ENCODE data around the gene TTN.
A peak's percentile ranks its signal among the peaks of the same experiment; 100 is the strongest.

The TTN gene

GRCh38 chr2:178829981-178830380 is 22.8 kb upstream of the TTN start (continued):
- TF ChIP-seq ZC3H10 (CRISPR knock-in tag; IDR thresholded peaks at IDR 0.05): no peak
- no peak for TF ChIP-seq SNAI2 (CRISPR knock-in tag; IDR thresholded peaks at IDR 0.05)
- no peak for TF ChIP-seq ARNTL (CRISPR knock-in tag; IDR thresholded peaks at IDR 0.05; ENCODE audit: borderline replicate concordance, low read depth)

GRCh38 chr2:178829299-178829960 is 22.2 kb upstream of the TTN start:
- ATAC-seq: peak; percentile 38; the same call in 1 of the 3 replicates
- no peak for TF ChIP-seq ZNF8 (CRISPR knock-in tag; IDR thresholded peaks at IDR 0.05)
- TF ChIP-seq ZC3H10 (CRISPR knock-in tag; IDR thresholded peaks at IDR 0.05): no peak
- TF ChIP-seq PATZ1 (CRISPR knock-in tag; IDR thresholded peaks at IDR 0.05; ENCODE audit: borderline replicate concordance): no peak
- no peak for TF ChIP-seq POU6F1 (CRISPR knock-in tag; IDR thresholded peaks at IDR 0.05; ENCODE audit: borderline replicate concordance, low read depth)
- TF ChIP-seq ZNF565 (CRISPR knock-in tag; conservative IDR thresholded peaks at IDR 0.05; ENCODE audit: low read depth): no peak
- TF ChIP-seq TSHZ2 (CRISPR knock-in tag; IDR thresholded peaks at IDR 0.05): no peak
- no peak for TF ChIP-seq TOX (CRISPR knock-in tag; IDR thresholded peaks at IDR 0.05; ENCODE audit: borderline replicate concordance)
- TF ChIP-seq OSR1 (CRISPR knock-in tag; IDR thresholded peaks at IDR 0.05): no peak
- no peak for TF ChIP-seq CSRNP3 (CRISPR knock-in tag; IDR thresholded peaks at IDR 0.05)
- no peak for TF ChIP-seq ZNF70 (CRISPR knock-in tag; IDR thresholded peaks at IDR 0.05)

- no peak for ATAC-seq
- TF ChIP-seq SNAI2 (CRISPR knock-in tag; IDR thresholded peaks at IDR 0.05) (no peak), CSRNP3 (CRISPR knock-in tag; IDR thresholded peaks at IDR 0.05) (no peak), ZNF565 (CRISPR knock-in tag; conservative IDR thresholded peaks at IDR 0.05; ENCODE audit: low read depth) (no peak), ISL1 (CRISPR knock-in tag; IDR thresholded peaks at IDR 0.05) (no peak)
These were observed 21.3 kb upstream of the TTN start for GRCh38 chr2:178828486-178828881.

GRCh38 chr2:178827739-178828485 is 20.7 kb upstream of the TTN start:
- ATAC-seq: no peak
- TF ChIP-seq RARB (CRISPR knock-in tag; IDR thresholded peaks at IDR 0.05): no peak
- no peak for TF ChIP-seq GLIS3 (CRISPR knock-in tag; IDR thresholded peaks at IDR 0.05)
- no peak for TF ChIP-seq PATZ1 (CRISPR knock-in tag; IDR thresholded peaks at IDR 0.05; ENCODE audit: borderline replicate concordance)
- TF ChIP-seq CSRNP3 (CRISPR knock-in tag; IDR thresholded peaks at IDR 0.05): no peak
- TF ChIP-seq TOX (CRISPR knock-in tag; IDR thresholded peaks at IDR 0.05; ENCODE audit: borderline replicate concordance): no peak
- TF ChIP-seq BACH2 (CRISPR knock-in tag; IDR thresholded peaks at IDR 0.05; ENCODE audit: borderline replicate concordance): no peak
- no peak for TF ChIP-seq ZNF70 (CRISPR knock-in tag; IDR thresholded peaks at IDR 0.05)
- TF ChIP-seq ZFP3 (CRISPR knock-in tag; IDR thresholded peaks at IDR 0.05): no peak
- TF ChIP-seq TSHZ2 (CRISPR knock-in tag; IDR thresholded peaks at IDR 0.05): no peak

Data from SK-N-SH treated with all-trans-retinoic acid at 6 μM for 48 hours (cell line).